ENCODE measurements around the gene SCAF8.

SCAF8 gene

DNA sequence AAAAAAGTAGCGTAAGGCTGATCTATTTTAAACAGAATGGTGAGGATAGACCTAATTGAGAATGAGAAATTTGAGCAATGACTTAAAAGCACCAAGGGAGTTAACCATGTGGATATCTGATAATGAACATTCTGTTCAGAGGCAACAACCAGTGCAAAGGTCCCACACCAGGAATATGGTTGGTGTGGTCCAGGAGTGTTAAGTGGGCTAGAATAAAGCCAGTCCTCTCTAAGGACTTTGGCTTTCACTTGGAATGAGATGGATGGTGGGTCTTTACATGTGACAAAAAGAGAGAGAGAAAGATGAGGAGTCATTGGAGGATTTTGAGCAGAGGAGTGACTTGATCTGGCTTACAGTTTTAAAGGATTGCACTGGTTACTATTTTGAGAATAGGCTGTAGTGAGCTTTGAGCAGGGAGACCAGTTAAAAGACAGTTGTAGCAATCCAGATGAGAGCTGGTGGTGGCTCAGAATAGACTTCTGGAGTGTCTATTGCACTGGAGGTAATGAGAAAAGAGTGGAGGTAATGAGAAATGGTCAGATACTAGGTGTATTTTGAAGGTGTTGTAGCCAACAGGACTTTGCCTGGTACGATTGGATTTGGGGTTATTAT lies 89.8 kb downstream of the SCAF8 start:
- no peak for DNase-seq
- TF ChIP-seq, protein P1, sequence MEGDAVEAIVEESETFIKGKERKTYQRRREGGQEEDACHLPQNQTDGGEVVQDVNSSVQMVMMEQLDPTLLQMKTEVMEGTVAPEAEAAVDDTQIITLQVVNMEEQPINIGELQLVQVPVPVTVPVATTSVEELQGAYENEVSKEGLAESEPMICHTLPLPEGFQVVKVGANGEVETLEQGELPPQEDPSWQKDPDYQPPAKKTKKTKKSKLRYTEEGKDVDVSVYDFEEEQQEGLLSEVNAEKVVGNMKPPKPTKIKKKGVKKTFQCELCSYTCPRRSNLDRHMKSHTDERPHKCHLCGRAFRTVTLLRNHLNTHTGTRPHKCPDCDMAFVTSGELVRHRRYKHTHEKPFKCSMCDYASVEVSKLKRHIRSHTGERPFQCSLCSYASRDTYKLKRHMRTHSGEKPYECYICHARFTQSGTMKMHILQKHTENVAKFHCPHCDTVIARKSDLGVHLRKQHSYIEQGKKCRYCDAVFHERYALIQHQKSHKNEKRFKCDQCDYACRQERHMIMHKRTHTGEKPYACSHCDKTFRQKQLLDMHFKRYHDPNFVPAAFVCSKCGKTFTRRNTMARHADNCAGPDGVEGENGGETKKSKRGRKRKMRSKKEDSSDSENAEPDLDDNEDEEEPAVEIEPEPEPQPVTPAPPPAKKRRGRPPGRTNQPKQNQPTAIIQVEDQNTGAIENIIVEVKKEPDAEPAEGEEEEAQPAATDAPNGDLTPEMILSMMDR (IDR thresholded peaks at IDR 0.05; ENCODE audit: low read length), result no peak
- no peak for TF ChIP-seq EZH2 (optimal IDR thresholded peaks at IDR 0.05; ENCODE audit: low read depth, low read length)
- no peak for TF ChIP-seq EZH2phosphoT487 (IDR thresholded peaks at IDR 0.05; ENCODE audit: low read length)
- H3K4me2 ChIP-seq (ENCODE audit: low read depth, low read length), result no peak overlapping the region
- H3K9ac ChIP-seq (ENCODE audit: low read length), result no peak overlapping the region
- no peaks in the 10 kb centered on the region for H3K4me1 ChIP-seq (ENCODE audit: low read length)
- no peaks in the 10 kb centered on the region for H3K79me2 ChIP-seq (ENCODE audit: low read length)
- H3K9me2 ChIP-seq (replicated peaks; ENCODE audit: insufficient read depth, low read length), result no peaks in the 10 kb centered on the region
- no peak overlapping the region for H2AFZ ChIP-seq (ENCODE audit: low read length)
- no peaks in the 10 kb centered on the region for H3K9me3 ChIP-seq (replicated peaks; ENCODE audit: insufficient read depth, low read length)
- H3K27me3 ChIP-seq (replicated peaks; ENCODE audit: insufficient read depth, low read length), result no peaks in the 10 kb centered on the region
- H3F3A ChIP-seq (ENCODE audit: insufficient read depth, low read length), result no peaks in the 10 kb centered on the region
- no peaks in the 10 kb centered on the region for H4K20me1 ChIP-seq (ENCODE audit: insufficient read depth, low read length)
- H3K36me3 ChIP-seq (replicated peaks; ENCODE audit: insufficient read depth, low read length), result no peaks in the 10 kb centered on the region
- no peak overlapping the region for H3K27ac ChIP-seq (ENCODE audit: low read length)
- no peak overlapping the region for H3K4me3 ChIP-seq (ENCODE audit: low read length)

DNA sequence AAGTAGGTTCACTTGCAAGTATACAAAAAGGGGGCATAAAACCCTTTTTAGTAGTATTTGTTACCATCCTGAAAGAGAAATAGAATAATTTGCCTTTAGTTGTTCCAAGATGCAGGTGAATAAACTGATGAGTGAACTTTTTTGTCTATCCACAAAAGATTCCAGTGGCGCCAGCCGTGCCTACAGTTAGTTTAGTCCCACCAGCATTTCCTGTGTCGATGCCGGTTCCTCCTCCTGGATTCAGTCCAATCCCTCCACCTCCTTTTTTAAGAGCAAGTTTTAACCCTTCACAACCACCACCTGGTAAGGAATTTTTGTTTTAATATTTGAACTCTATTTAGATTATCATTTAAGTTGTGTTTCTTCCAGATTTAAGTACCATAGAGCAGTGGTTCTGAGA lies 90.9 kb downstream of the SCAF8 start:
- H3K36me3 ChIP-seq (replicated peaks; ENCODE audit: insufficient read depth, low read length), result no peaks in the 10 kb centered on the region
- no peaks in the 10 kb centered on the region for H3K27me3 ChIP-seq (replicated peaks; ENCODE audit: insufficient read depth, low read length)
- H3K4me2 ChIP-seq (ENCODE audit: low read depth, low read length), result no peak overlapping the region
- H3F3A ChIP-seq (ENCODE audit: insufficient read depth, low read length), result no peaks in the 10 kb centered on the region
- H4K20me1 ChIP-seq (ENCODE audit: insufficient read depth, low read length), result no peaks in the 10 kb centered on the region
- H3K9me3 ChIP-seq (replicated peaks; ENCODE audit: insufficient read depth, low read length), result no peaks in the 10 kb centered on the region
- no peak overlapping the region for H3K9ac ChIP-seq (ENCODE audit: low read length)
- no peak overlapping the region for H3K4me3 ChIP-seq (ENCODE audit: low read length)
- DNase-seq, result no peak
- H3K4me1 ChIP-seq (ENCODE audit: low read length), result no peaks in the 10 kb centered on the region
- no peak overlapping the region for H3K27ac ChIP-seq (ENCODE audit: low read length)
- no peak overlapping the region for H2AFZ ChIP-seq (ENCODE audit: low read length)
- no peaks in the 10 kb centered on the region for H3K79me2 ChIP-seq (ENCODE audit: low read length)
- TF ChIP-seq, protein P1 (IDR thresholded peaks at IDR 0.05; ENCODE audit: low read length), result no peak
- no peak for TF ChIP-seq EZH2 (optimal IDR thresholded peaks at IDR 0.05; ENCODE audit: low read depth, low read length)
- TF ChIP-seq EZH2phosphoT487 (IDR thresholded peaks at IDR 0.05; ENCODE audit: low read length), result no peak
- no peaks in the 10 kb centered on the region for H3K9me2 ChIP-seq (replicated peaks; ENCODE audit: insufficient read depth, low read length)

DNA sequence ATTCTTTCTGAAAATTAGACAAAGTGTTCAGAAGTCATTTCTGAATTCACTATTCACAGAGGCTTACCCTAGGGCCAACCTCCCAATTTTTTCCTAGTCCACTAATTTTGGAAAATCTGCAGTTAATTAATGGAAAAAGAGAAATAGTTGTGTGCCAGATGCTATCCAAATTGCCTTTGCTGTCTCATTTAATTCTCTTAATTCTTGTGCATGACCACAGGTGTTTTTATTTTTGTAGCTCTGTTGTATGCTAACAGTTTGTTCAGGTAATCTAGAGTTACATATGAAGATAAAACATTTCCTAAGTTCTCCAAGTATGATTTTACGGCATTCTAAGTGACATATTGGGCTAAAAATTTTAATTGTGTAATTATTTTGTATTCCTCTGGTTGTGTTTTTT lies 96.8 kb downstream of the SCAF8 start:
- H3K9me2 ChIP-seq (replicated peaks; ENCODE audit: insufficient read depth, low read length), result no peaks in the 10 kb centered on the region
- no peak for DNase-seq
- no peaks in the 10 kb centered on the region for H4K20me1 ChIP-seq (ENCODE audit: insufficient read depth, low read length)
- no peak overlapping the region for H2AFZ ChIP-seq (ENCODE audit: low read length)
- H3K27ac ChIP-seq (ENCODE audit: low read length), result no peak overlapping the region
- H3K4me3 ChIP-seq (ENCODE audit: low read length), result no peak overlapping the region
- no peaks in the 10 kb centered on the region for H3K79me2 ChIP-seq (ENCODE audit: low read length)
- no peak overlapping the region for H3K9ac ChIP-seq (ENCODE audit: low read length)
- no peaks in the 10 kb centered on the region for H3K27me3 ChIP-seq (replicated peaks; ENCODE audit: insufficient read depth, low read length)
- H3F3A ChIP-seq (ENCODE audit: insufficient read depth, low read length), result no peaks in the 10 kb centered on the region
- no peaks in the 10 kb centered on the region for H3K36me3 ChIP-seq (replicated peaks; ENCODE audit: insufficient read depth, low read length)
- H3K4me1 ChIP-seq (ENCODE audit: low read length), result no peaks in the 10 kb centered on the region
- TF ChIP-seq, protein P1 (IDR thresholded peaks at IDR 0.05; ENCODE audit: low read length), result no peak
- TF ChIP-seq EZH2phosphoT487 (IDR thresholded peaks at IDR 0.05; ENCODE audit: low read length) (no peak), EZH2 (optimal IDR thresholded peaks at IDR 0.05; ENCODE audit: low read depth, low read length) (no peak)
- H3K9me3 ChIP-seq (replicated peaks; ENCODE audit: insufficient read depth, low read length), result no peaks in the 10 kb centered on the region
- no peak overlapping the region for H3K4me2 ChIP-seq (ENCODE audit: low read depth, low read length)

Measured in MM.1S (cell line).